ENCODE data around the gene APOC1.
"Not testable (repeated sequence)": the region's sequence is repeated elsewhere in the genome, so short reads cannot be mapped to it uniquely, and the experiment has no call there.

Gene APOC1

DNA sequence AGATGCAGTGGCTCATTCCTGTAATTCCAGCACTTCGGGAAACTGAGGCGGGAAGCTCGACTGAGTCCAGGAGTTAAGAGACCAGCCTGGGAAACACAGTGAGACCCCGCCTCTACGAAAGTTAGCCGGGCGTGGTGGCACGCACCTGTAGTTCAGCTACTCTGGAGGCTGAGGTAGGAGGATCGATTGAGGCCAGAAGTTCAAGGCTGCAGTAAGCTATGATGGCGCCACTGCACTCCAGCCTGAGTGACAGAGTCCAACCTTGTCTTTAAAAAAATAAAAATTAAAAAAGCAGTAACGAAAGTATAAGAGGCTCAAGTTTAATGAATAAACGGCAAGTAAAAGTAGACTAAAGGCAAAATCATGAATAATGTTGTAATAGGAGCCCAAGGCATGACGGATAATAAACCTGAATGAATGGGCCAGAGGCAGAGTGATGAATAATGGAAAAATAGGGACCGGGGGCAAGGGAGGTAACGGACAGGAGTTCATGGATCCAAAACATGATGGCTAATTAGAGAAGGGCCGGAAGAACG, 24.5 kb upstream of the APOC1 start:
- no peak for DNase-seq

DNA sequence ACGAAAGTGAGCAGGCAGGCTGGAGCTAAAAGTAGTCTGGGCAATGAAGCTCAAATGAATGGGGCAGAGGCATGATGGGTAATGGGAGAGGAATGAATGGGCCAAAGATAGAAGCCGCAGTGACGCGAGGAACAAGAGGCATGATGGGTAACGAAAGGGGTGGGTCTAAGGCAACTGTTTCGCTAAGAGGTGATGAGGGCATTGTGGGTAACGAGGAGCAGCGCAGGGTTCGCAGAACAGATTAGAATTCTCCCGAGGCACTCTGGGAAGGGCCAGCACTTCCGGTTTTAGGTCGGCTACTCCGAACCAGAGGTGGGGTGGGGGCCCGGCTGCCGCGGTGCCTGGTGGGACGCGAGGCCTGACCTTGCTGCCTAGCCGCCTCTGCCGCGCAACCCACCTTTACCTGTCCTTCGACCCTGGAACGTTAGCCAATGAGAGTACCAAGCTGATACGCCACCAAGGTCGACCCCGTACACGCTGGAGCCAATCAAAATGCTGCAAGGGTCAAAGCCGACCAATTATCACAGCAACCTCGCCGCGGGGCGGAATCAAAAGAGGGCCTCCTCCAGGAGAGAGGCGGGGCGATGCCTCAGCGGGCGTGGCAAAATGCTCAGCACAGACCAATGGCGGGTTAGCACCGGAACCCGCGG, 23.9 kb upstream of the APOC1 start:
- DNase-seq, result peak; percentile 93 to 100 (median 100)

DNA sequence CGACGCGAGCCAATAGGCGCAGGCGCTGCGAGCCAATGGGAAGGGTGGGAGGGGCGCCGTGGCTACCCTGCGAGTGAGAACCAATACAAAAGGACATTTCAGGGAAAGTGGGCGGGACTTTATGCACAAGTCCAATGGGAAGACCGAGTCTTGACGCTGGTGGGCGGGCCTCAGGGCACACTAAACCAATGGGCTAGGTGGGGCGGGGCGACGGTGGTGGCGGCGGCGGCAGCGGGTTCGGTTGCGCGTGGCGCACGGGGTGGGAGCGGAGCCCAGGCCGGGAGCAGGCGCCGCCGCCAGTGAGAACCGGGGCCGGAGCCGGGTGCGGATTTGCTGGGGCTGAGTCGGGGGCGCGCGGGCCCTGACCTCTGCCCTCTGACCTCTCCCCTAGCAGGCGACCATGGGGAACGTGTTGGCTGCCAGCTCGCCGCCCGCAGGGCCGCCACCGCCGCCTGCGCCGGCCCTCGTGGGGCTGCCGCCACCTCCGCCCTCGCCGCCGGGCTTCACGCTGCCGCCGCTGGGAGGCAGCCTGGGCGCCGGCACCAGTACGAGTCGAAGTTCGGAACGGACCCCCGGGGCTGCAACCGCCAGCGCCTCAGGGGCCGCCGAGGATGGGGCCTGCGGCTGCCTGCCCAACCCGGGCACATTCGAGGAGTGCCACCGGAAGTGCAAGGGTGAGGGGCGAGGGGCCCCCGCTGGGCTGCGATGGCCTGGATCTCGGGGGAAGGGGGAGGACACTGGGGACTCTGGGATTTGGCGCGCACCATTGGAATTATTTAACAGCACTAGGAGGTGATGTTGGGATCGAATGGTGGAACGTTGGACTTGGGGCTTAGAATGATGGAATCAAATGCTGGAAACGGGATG, 23.2 kb upstream of the APOC1 start, which contains the start of gene TOMM40:
Gene TOMM40 (plus strand): TSS at position 239 of the 867 bp plus-strand sequence. CDS start 162 bp downstream, at position 401.
- DNase-seq, result peak in 13 of 56 donors; percentile 35 to 100 (median 100)

DNA sequence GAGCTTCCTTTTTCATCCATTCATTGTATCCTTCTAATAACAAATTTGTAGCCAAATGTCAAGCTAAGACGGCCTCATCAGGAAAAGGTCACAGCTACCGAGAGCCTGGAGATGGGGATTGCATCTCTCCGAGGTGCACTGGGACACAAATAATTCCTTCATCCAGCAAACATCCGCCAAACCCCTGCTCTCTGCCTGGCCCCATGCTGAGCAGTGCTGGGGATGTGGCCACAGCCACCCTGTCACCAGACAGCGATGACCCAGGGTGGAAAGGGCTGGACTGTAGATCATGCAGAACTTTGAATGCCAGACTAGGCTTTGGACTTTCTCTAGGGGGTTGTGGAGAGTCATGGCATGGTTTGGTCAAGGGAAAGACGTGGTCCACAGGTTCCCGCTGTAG, 21.5 kb upstream of the APOC1 start:
- no peak for DNase-seq

DNA sequence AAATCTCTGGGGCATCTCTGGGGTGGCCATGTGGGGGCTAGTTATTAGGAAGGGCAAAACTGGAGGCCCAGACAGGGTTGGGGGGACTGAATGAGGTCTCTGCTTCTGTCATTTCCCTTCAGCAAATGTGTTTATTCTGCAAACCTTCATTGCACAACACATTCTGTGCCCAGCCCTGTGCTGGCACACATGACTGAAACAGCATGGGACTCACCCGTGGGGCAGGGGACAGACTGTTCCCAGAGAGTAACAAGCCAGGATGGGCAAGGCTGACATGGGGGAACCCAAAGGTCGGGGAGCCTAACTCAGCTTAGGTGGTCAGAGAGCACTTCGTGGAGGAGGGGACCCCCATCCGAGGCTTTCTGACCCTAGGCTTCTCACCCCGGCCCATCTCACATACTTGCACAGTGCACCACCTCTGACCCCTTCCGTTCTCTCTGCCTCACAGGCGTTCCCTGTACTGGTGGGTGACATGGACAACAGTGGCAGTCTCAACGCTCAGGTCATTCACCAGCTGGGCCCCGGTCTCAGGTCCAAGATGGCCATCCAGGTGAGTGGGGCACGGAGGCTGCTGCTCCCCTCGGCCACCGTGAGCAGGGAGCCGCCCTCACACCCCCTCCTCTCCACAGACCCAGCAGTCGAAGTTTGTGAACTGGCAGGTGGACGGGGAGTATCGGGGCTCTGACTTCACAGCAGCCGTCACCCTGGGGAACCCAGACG, 20.9 kb upstream of the APOC1 start:
- no peak for DNase-seq

DNA sequence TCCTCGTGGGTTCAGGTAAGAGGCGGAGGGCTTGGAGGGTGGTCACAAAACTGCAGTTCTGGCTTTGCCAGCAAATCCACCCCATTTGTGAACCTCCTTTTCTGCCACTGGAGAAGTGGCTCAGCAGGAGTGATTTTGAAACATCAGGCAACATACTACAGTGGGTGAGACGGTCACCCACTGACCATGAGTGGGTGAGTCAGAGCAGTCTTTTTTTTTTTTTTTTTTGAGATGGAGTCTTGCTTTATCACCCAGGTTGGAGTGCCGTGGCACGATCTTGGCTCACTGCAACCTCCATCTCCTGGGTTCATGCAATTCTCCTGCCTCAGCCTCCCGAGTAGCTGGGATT, 20.4 kb upstream of the APOC1 start:
- no peak for DNase-seq

DNA sequence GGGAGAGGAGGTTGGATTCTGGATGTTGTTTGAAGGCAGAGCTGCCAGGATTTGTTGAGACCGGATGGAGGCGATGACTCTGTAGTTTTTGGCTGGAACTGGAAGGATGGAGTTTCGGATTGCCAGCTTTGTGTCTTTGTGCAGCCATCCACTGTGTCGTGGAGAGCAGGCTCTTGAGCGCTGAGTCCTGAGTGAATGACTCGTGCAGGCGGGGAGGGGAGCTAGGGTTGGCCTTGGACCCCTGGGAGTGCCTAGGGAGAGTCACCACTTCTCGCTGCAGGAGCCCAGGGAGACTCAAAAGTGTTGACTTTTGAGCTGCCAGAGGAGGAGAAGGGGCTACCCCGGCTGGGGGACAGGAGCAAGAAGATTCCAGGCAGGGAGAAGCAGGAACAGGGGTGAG, 19.5 kb upstream of the APOC1 start:
- DNase-seq, result no peak

DNA sequence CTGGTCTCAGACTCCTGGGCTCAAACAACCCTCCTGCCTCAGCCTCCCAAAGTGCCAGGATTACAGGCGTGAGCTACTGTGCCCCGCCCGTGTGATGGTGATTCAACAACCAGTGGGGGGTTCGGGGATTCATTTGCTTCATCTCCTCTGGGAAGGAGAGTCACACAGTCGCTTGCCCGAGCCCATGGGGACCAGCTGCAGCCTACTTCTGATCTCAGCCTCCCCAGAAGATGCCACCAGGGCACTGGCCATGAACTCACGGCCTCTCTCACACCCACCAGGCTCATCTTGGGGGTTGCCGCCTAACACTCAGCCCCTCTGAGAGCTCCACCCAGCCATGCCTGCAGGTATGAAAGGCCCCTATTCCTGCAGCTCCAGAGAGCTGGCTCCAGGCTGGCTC, 16.6 kb upstream of the APOC1 start:
- DNase-seq, result no peak

DNA sequence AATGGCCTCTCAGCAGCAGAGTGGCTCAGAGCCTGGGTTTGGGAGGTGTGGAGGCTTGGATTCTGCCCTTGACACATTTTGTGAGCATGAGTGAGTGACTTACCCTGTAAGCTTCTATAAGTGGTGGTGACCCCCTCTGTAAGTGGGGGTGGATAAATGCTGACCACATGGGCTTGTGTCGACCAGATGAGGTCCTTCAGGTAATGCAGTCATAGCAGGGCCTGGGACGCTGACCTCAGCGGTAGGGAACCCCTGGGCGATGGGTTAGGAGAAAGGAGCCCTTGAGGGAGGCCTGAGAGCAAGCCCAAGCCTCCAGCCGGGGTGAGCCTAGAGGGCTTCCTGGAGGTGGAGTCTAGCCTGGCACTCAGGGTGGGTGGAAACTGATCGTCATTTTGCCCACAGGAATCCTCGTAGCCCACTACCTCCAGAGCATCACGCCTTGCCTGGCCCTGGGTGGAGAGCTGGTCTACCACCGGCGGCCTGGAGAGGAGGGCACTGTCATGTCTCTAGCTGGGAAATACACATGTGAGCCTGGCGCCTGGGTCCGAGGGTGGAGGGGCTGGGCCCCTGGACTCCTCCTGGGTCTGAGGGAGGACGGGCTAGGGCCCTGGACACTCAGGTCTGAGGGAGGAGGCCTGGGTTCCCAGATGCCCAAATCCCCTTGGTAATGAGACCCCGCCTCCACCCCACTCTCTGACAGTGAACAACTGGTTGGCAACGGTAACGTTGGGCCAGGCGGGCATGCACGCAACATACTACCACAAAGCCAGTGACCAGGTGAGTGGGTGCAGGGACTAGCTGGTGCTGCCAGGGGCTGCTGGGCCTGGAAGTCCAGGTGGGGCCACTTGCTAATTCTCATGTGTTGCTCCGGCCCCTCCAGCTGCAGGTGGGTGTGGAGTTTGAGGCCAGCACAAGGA, 13.8 kb upstream of the APOC1 start:
- DNase-seq, result no peak

DNA sequence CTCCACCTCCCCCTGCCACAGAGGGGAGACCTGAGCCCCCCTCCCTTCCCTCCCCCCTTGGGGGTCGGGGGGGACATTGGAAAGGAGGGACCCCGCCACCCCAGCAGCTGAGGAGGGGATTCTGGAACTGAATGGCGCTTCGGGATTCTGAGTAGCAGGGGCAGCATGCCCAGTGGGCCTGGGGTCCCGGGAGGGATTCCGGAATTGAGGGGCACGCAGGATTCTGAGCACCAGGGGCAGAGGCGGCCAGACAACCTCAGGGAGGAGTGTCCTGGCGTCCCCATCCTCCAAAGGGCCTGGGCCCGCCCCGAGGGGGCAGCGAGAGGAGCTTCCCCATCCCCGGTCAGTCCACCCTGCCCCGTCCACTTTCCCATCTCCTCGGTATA, 11.2 kb upstream of the APOC1 start:
- DNase-seq, result no peak

DNA sequence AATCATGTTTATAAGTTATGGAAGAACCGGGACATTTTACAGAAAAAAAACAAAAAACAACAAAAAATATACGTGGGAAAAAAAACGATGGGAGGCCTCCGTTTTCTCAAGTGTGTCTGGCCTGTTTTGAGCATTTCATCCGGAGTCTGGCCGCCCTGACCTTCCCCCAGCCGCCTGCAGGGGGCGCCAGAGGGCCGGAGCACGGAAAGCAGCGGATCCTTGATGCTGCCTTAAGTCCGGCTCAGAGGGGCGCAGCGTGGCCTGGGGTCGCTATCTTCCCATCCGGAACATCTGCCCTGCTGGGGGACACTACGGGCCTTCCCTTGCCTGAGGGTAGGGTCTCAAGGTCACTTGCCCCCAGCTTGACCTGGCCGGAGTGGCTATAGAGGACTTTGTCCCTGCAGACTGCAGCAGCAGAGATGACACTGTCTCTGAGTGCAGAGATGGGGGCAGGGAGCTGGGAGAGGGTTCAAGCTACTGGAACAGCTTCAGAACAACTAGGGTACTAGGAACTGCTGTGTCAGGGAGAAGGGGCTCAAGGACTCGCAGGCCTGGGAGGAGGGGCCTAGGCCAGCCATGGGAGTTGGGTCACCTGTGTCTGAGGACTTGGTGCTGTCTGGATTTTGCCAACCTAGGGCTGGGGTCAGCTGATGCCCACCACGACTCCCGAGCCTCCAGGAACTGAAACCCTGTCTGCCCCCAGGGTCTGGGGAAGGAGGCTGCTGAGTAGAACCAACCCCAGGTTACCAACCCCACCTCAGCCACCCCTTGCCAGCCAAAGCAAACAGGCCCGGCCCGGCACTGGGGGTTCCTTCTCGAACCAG, 10.6 kb upstream of the APOC1 start:
- peak in 51 of 56 donors; percentile 9 to 87 (median 59) for DNase-seq

DNA sequence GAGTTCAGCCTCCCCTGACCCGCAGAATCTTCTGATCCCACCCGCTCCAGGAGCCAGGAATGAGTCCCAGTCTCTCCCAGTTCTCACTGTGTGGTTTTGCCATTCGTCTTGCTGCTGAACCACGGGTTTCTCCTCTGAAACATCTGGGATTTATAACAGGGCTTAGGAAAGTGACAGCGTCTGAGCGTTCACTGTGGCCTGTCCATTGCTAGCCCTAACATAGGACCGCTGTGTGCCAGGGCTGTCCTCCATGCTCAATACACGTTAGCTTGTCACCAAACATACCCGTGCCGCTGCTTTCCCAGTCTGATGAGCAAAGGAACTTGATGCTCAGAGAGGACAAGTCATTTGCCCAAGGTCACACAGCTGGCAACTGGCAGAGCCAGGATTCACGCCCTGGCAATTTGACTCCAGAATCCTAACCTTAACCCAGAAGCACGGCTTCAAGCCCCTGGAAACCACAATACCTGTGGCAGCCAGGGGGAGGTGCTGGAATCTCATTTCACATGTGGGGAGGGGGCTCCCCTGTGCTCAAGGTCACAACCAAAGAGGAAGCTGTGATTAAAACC, 9.9 kb upstream of the APOC1 start:
- DNase-seq, result peak in 1 of 56 donors; percentile 3

DNA sequence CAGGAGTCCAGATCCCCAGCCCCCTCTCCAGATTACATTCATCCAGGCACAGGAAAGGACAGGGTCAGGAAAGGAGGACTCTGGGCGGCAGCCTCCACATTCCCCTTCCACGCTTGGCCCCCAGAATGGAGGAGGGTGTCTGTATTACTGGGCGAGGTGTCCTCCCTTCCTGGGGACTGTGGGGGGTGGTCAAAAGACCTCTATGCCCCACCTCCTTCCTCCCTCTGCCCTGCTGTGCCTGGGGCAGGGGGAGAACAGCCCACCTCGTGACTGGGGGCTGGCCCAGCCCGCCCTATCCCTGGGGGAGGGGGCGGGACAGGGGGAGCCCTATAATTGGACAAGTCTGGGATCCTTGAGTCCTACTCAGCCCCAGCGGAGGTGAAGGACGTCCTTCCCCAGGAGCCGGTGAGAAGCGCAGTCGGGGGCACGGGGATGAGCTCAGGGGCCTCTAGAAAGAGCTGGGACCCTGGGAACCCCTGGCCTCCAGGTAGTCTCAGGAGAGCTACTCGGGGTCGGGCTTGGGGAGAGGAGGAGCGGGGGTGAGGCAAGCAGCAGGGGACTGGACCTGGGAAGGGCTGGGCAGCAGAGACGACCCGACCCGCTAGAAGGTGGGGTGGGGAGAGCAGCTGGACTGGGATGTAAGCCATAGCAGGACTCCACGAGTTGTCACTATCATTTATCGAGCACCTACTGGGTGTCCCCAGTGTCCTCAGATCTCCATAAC, 8.8 kb upstream of the APOC1 start, which contains the start of gene APOE:
Gene APOE (plus strand): TSS at position 360 of the 724 bp plus-strand sequence. CDS start 829 bp downstream, outside the sequence.
- peak in 49 of 56 donors; percentile 10 to 77 (median 41) for DNase-seq

DNA sequence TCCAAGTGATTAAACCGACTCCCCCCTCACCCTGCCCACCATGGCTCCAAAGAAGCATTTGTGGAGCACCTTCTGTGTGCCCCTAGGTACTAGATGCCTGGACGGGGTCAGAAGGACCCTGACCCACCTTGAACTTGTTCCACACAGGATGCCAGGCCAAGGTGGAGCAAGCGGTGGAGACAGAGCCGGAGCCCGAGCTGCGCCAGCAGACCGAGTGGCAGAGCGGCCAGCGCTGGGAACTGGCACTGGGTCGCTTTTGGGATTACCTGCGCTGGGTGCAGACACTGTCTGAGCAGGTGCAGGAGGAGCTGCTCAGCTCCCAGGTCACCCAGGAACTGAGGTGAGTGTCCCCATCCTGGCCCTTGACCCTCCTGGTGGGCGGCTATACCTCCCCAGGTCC, 6.8 kb upstream of the APOC1 start:
- DNase-seq, result no peak

DNA sequence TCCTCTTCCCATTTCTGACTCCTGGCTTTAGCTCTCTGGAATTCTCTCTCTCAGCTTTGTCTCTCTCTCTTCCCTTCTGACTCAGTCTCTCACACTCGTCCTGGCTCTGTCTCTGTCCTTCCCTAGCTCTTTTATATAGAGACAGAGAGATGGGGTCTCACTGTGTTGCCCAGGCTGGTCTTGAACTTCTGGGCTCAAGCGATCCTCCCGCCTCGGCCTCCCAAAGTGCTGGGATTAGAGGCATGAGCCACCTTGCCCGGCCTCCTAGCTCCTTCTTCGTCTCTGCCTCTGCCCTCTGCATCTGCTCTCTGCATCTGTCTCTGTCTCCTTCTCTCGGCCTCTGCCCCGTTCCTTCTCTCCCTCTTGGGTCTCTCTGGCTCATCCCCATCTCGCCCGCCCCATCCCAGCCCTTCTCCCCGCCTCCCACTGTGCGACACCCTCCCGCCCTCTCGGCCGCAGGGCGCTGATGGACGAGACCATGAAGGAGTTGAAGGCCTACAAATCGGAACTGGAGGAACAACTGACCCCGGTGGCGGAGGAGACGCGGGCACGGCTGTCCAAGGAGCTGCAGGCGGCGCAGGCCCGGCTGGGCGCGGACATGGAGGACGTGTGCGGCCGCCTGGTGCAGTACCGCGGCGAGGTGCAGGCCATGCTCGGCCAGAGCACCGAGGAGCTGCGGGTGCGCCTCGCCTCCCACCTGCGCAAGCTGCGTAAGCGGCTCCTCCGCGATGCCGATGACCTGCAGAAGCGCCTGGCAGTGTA, 6.2 kb upstream of the APOC1 start:
- DNase-seq, result no peak

DNA sequence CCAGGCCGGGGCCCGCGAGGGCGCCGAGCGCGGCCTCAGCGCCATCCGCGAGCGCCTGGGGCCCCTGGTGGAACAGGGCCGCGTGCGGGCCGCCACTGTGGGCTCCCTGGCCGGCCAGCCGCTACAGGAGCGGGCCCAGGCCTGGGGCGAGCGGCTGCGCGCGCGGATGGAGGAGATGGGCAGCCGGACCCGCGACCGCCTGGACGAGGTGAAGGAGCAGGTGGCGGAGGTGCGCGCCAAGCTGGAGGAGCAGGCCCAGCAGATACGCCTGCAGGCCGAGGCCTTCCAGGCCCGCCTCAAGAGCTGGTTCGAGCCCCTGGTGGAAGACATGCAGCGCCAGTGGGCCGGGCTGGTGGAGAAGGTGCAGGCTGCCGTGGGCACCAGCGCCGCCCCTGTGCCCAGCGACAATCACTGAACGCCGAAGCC, 5.6 kb upstream of the APOC1 start:
- no peak for DNase-seq

DNA sequence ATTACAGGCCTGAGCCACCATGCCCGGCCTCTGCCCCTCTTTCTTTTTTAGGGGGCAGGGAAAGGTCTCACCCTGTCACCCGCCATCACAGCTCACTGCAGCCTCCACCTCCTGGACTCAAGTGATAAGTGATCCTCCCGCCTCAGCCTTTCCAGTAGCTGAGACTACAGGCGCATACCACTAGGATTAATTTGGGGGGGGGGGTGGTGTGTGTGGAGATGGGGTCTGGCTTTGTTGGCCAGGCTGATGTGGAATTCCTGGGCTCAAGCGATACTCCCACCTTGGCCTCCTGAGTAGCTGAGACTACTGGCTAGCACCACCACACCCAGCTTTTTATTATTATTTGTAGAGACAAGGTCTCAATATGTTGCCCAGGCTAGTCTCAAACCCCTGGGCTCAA, 4.6 kb upstream of the APOC1 start:
- DNase-seq, result peak in 1 of 56 donors; percentile 41

DNA sequence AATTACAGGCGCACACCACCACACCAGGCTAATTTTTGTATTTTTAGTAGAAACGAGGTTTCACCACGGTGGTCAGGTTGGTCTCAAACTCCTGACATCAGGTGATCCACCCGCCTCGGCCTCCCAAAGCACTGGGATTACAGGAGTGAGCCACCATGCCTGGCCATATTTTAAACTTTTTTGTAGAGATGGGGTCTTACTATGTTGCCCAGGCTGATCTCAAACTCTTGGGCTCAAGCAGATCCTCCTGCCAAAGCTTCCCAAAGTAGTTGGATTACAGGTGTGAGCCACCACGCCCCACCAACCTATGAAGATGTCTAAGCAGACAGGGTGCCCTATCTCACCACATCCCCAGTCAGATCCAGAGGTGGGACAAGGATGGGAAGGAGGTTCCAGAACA, 2.5 kb upstream of the APOC1 start:
- not testable (repeated sequence) for DNase-seq
